Suppressor macrophage treated with lipopolysaccharide for 4 hours (primary cell): Measurements from ENCODE around the gene SHMT2.

Experiments
- DNase-seq: peaks from one replicate; pipeline ENCODE4 v3.0.0-alpha.2; 2020

SHMT2 gene

DNA sequence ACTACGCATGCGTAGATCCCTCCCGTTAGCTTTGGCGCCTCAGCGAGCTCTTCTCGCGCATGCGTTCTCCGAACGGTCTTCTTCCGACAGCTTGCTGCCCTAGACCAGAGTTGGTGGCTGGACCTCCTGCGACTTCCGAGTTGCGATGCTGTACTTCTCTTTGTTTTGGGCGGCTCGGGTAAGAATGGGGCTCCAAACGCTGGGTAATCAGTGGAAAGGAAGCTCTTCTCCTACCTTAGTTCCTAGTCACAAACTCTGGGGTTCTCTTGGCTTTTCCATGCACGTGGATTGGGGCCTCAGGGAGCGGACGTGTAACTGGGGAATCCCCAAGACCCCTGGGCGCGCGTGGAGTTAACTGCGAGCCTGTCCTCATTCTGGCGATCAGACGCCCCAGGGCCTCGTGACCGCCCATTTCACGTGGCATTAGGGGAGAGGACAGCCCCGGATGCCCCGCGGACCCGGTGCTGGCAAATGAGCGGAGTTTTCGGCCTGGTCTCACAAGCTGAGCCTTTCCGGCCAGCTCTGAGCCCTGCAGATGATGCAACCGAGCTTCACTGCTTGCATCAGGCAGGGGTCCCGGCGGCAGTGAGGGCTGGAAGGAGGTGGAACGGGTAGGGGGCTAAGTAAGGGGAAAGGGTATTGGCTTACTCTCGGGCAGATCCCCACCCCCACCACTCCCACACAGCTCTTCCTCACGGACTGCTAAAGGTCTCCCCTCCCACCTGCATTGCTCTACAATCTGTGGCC, at the start of gene SHMT2:
TSS of gene SHMT2 (plus strand) at position 78 of the 747 bp plus-strand sequence. CDS start at position 146, 68 bp downstream.
- peak; percentile 99 for DNase-seq

- no peak for DNase-seq
Measured at GRCh38 chr12:57180321-57180989, 49.1 kb upstream of the SHMT2 start.

DNA sequence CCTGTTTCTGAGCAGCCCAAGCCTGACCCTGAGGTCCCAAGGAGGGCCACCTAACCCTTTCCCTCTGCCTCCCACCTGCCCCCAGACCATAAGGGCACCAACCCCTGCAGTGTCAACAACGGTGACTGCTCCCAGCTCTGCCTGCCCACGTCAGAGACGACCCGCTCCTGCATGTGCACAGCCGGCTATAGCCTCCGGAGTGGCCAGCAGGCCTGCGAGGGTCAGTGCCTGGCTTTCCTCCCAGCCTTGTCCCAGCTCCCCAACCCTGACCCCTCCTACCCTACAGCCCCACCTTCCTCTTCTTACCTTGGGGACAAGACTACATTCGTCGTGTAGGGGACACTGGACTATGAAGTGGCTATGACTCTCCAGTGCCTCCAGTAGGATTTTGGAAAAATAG, 48.4 kb upstream of the SHMT2 start:
- no peak for DNase-seq

DNA sequence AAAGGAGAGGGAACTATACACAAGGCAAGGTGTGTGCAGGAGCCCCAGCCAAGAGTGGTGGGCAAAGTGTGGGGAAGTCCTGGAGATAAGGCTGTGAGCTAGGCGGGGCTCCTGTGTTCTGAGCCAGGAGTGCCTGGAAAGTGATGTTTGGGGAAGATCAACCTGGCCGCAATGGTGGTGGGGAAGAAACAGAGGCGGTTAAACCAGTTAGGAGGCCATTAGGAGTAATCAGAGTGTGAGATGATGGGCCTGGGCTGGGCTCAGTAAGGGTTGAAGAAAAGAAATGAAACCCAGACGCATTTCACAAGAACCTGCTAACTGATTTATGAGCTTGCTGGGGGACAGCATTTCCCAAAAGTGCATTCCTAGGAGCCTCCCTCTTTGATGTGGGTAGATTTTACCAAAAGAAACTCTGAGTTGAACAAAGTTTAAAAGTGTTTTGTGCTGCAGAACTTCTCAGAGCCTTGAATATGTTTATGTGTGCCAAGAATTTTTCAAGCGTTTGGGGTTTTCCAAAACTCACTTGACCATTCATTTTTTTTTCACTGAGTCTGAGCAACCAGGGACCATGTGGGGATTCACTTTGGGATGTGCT, 47.9 kb upstream of the SHMT2 start:
- no peak for DNase-seq

DNA sequence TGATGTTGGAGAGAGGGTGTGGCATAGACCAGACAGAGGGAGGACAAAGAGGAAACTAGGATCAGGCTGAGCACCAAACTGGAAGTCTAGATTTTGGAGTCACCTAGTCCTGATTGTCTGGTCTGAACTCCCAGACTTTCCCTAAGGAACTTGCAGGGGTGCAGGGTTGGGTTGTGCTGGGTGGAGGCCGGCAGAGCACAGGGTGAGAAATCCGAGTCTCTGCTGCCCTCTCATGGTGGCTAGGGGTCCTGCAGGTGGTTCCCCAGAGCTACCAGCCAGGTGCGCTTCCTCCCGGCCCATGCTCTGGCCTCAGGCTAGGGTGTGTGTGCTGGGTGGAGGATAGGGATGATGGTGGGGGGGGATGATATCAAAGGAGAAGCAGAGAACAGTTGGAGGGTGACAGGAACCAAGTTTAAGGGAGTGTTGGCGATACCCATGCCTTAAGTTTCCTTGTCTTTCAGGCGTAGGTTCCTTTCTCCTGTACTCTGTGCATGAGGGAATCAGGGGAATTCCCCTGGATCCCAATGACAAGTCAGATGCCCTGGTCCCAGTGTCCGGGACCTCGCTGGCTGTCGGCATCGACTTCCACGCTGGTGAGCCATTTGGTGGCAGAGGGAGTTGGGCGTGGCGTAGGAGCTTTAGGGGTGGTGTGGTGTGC, 46.5 kb upstream of the SHMT2 start:
- peak; percentile 78 for DNase-seq

DNA sequence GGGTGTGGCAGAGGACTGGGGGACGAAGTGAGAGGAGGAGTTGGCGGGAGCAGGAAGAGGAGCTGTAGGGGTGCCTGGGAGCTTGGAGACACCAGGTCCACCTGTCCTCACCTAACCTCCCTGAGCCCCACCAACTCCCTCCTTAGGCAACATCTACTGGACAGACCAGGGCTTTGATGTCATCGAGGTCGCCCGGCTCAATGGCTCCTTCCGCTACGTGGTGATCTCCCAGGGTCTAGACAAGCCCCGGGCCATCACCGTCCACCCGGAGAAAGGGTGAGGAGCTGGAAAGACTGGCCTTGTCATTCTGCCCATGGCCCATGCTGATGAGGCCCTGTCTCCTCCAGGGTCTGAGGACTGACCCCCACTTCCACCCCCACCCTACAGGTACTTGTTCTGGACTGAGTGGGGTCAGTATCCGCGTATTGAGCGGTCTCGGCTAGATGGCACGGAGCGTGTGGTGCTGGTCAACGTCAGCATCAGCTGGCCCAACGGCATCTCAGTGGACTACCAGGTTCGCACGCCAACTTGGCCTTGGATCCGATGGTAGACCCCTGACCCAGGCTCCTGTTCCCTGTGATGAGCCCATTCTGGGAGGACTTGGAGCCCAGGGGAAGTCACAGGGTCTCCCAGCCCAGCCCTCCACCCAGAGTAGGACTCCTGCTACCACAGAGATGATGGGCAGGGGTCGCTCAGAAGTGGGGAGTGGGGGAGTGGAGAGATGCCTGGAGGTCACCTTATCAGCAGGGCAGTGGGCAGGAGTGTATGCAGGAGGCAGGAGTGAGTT, 45.4 kb upstream of the SHMT2 start:
- no peak for DNase-seq

DNA sequence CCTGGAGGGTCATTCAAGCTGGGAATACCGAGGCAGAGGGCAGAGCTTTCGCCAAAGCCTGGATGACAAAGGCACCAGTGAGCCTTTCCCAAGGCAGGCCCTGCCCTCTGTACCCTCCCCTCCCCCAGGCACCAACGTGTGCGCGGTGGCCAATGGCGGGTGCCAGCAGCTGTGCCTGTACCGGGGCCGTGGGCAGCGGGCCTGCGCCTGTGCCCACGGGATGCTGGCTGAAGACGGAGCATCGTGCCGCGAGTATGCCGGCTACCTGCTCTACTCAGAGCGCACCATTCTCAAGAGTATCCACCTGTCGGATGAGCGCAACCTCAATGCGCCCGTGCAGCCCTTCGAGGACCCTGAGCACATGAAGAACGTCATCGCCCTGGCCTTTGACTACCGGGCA, 44.1 kb upstream of the SHMT2 start:
- no peak for DNase-seq

GRCh38 chr12:57185906-57186508, 43.5 kb upstream of the SHMT2 start:
- no peak for DNase-seq

GRCh38 chr12:57187222-57188089, 42.1 kb upstream of the SHMT2 start:
- no peak for DNase-seq

DNA sequence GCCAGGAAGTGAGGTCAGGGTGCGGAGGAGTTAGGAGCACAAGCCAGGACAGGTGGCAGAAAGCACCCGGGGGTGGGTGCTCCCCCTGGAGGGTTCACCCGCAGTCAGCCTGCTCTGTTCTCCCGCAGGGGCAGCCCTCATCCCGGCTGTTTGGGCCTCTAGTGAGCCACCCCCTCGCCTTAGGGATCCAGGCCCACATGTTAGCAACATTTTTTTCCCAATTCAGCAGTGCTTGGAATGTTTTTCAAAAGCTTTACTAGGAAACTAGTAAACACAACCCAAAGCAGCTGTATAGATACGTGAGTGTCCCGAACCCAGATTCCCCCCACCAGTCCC, 41.5 kb upstream of the SHMT2 start:
- DNase-seq = no peak

- no peak for DNase-seq
Measured at GRCh38 chr12:57190037-57190436, 39.5 kb upstream of the SHMT2 start.

GRCh38 chr12:57190821-57191220, 38.7 kb upstream of the SHMT2 start:
- no peak for DNase-seq

DNA sequence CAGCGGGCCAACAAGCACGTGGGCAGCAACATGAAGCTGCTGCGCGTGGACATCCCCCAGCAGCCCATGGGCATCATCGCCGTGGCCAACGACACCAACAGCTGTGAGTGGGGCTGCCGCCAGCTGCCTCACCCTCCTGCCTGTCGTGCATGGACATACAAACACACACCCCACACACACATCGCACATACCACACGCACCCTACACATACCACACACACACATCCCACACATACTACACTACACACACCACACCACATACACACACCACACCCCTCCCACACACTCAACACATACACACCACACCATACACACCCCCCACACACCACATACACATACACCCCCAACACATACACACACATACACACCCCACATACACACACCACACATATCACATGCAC, 38.1 kb upstream of the SHMT2 start:
- DNase-seq = no peak

DNA sequence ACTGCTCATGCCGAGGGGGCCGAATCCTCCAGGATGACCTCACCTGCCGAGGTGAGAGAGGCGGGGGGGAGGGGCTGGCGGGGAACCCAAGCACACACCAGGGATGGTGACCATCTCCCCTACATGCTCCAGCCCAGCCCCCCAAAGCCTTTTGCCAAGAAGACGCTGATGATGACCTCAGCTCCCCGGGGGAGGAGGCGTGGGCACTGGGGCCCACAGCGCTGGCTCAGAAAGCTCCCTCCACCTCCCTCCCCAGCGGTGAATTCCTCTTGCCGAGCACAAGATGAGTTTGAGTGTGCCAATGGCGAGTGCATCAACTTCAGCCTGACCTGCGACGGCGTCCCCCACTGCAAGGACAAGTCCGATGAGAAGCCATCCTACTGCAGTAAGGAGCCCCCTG, 36.6 kb upstream of the SHMT2 start:
- DNase-seq = no peak

- DNase-seq = no peak
Measured at GRCh38 chr12:57193706-57194245, 35.7 kb upstream of the SHMT2 start.

- no peak for DNase-seq
Measured at GRCh38 chr12:57194253-57194652, 35.3 kb upstream of the SHMT2 start.

GRCh38 chr12:57195186-57195585, 34.3 kb upstream of the SHMT2 start:
- DNase-seq = no peak

GRCh38 chr12:57195611-57196371, 33.7 kb upstream of the SHMT2 start:
- DNase-seq = no peak

DNA sequence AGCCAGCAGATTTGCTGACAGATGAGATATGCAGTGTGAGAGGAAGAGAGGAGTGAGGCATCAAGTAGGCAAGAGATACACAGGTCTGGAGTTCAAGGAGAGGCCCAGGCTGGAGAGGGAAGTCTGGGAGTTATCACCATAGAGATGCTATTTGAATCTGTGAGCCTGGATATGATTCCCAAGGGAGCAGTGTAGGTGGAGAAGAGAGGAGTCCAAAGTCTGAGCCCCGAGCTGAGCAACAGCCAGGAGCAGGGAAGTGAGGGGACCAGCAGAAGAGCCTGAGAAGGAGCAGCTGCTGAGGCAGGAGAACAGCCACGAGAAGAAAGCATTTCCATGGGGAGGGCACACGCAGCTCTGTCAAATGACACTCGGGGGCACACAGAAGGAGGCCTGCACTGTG, 33.1 kb upstream of the SHMT2 start:
- DNase-seq = no peak

- DNase-seq = no peak
Measured at GRCh38 chr12:57196956-57197355, 32.6 kb upstream of the SHMT2 start.
